Stimulated activated CD4-positive, alpha-beta T cell treated with anti-CD3 and anti-CD28 coated beads, Interleukin-12 subunit alpha, Interleukin-12 subunit beta, amount 100 ng/mL, for 4 hours (primary cell): ENCODE measurements around the gene SWT1.
"Not testable (repeated sequence)": the region's sequence is repeated elsewhere in the genome, so short reads cannot be mapped to it uniquely, and the experiment has no call there.

Experiments used
- DNase-seq: peaks from one replicate; pipeline ENCODE4 v3.0.0-alpha.2; 2020

The SWT1 gene

DNA sequence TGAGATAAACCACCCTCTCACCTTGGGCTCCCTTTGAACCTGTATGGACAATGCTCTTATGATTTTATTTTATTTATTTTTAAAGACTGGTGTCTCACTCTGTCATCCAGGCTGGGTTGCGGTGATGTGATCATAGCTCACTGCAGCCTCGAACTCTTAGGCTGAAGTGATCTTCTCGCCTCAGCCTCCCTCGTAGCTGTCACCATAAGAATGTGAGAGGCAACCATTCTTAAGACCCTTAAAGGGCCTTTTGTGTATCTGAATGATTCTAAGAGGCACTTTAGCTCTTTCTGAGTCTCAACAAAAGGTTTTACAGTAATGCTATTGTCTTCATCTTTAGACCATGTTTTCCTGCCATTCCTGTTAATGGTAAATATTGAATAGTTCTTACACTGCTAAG lies 93.1 kb downstream of the SWT1 start:
- no peak for DNase-seq

DNA sequence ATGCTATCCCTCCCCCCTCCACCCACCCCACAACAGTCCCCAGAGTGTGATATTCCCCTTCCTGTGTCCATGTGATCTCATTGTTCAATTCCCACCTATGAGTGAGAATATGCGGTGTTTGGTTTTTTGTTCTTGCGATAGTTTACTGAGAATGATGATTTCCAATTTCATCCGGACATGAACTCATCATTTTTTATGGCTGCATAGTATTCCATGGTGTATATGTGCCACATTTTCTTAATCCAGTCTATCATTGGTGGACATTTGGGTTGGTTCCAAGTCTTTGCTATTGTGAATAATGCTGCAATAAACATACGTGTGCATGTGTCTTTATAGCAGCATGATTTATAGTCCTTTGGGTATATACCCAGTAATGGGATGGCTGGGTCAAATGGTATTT lies 95.0 kb downstream of the SWT1 start:
- DNase-seq, result not testable (repeated sequence)

DNA sequence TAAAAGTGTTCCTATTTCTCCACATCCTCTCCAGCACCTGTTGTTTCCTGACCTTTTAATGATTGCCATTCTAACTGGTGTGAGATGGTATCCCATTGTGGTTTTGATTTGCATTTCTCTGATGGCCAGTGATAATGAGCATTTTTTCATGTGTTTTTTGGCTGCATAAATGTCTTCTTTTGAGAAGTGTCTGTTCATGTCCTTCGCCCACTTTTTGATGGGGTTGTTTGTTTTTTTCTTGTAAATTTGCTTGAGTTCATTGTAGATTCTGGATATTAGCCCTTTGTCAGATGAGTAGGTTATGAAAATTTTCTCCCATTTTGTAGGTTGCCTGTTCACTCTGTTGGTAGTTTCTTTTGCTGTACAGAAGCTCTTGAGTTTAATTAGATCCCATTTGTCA lies 95.4 kb downstream of the SWT1 start:
- DNase-seq, result not testable (repeated sequence)

DNA sequence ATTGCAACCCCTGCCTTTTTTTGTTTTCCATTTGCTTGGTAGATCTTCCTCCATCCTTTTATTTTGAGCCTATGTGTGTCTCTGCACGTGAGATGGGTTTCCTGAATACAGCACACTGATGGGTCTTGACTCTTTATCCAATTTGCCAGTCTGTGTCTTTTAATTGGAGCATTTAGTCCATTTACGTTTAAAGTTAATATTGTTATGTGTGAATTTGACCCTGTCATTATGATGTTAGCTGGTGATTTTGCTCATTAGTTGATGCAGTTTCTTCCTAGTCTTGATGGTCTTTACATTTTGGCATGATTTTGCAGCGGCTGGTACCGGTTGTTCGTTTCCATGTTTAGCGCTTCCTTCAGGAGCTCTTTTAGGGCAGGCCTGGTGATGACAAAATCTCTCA lies 98.6 kb downstream of the SWT1 start:
- DNase-seq, result not testable (repeated sequence)

DNA sequence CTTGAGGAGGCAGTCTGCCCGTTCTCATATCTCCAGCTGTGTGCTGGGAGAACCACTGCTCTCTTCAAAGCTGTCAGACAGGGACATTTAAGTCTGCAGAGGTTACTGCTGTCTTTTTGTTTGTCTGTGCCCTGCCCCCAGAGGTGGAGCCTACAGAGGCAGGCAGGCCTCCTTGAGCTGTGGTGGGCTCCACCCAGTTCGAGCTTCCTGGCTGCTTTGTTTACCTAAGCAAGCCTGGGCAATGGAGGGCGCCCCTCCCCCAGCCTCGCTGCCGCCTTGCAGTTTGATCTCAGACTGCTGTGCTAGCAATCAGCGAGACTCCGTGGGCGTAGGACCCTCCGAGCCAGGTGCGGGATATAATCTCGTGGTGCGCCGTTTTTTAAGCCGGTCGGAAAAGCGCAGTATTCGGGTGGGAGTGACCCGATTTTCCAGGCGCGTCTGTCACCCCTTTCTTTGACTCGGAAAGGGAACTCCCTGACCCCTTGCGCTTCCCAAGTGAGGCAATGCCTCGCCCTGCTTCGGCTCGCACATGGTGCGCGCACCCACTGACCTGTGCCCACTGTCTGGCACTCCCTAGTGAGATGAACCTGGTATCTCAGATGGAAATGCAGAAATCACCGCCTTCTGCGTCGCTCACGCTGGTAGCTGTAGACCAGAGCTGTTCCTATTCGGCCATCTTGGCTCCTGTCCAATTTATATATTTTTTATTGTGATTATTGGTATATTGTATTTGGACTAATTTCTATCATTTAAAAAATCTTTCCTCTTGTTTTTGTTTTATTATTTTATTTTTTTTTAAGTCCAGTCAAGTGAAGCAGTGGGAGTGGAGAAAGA lies 100.4 kb downstream of the SWT1 start:
- DNase-seq, result not testable (repeated sequence)

DNA sequence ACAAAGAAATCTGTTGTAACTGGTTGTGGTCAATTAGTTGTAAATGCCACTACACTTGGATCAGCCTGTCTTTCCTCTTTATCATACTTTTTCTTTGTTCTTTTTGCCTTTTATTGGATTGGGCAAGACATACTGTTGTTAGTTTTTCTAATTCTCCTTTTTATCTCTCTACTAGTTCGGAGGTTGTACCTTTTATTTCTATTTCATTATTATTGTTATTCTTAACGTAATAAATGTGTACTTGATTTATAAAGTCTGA lies 100.9 kb downstream of the SWT1 start:
- no peak for DNase-seq

DNA sequence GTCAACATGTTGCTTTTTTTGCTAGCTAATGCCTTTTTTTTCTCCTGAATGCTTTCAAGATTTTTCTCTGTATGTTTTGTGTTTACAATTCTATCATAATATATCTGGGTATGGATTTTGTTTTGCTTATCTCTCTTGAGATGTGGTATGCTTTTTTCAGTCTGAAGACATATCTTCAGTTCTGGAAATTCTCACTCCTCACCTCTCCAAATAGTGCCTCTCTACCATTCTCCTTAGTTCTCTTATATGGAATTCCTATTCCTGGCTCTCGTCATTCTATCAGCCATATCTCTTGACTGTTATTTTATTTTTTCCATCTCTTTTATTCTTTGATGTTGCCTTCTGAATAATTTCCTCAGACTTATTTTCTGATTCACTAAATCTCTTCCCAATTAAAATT lies 101.7 kb downstream of the SWT1 start:
- no peak for DNase-seq

DNA sequence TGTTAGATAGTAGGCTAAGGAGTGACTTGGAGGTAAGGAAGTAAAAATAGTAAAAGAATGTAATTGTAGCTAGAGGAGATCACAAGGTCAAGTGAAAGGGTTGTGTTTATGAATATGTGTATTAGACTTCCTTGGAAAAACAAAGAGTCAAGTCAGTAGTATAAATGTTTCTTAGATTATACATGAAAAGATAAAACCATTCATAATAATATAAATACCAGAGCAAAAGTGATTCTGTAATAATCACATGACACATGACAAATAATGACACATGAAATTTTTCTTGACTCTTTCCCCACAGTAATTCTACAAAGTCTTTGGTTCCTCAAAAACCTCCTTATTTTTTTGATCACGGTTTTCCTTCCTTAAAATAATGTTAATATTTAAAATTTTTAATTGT lies 103.6 kb downstream of the SWT1 start:
- no peak for DNase-seq

DNA sequence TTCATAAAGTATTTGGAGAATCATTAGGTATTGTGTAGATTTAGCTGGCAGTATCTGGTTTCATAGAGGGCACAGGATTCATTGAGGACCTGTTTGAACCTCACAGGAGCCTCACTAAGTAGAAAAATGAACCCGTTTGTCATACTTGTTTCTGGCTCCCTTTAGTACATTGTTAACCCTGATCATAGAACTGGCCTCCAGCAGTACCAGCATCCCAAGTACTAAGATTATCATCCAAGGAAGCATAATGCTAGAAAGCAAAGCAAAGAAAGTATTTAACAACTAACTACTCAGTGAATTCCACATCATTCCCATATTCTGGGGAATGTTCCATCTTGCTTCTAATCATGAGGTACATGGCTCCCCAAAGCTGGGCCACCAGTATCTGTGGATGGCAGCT lies 105.2 kb downstream of the SWT1 start:
- DNase-seq, result no peak

DNA sequence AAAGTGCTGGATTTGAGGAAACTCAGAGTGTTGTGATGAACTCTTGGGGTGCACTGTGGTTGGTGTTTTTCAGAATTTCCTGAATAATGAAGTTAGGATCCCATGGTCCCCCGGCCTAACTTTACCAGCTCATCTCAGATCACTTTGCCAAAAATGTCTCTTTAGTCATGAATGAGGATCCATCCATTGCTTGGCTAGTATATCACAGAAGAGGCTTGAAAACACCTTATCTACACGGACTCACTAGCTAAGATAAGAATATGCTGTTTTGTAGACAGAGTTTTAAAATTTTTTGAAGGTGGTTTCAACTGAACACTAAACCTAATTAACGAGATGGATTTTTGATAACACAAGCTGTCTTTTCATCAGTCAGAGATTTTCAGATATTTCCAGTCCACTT lies 106.3 kb downstream of the SWT1 start:
- no peak for DNase-seq

DNA sequence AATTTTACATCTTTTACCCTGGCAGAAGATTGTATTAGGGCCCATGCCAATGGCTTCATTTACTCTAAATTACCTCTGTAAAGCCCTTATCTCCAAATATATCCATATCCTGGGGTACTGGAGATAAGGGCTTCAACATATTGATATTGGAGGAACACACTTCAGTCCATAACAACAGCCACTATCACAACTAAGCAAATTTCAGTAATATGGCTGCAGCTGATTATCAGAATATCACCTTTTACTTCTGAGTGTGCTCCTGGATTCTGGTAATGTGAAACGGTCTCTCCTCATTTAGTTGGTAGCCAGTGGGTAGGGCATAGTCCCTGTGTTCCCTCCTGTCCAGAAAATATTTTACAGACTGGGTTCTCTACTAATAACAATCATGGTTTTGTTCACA lies 106.8 kb downstream of the SWT1 start:
- no peak for DNase-seq

DNA sequence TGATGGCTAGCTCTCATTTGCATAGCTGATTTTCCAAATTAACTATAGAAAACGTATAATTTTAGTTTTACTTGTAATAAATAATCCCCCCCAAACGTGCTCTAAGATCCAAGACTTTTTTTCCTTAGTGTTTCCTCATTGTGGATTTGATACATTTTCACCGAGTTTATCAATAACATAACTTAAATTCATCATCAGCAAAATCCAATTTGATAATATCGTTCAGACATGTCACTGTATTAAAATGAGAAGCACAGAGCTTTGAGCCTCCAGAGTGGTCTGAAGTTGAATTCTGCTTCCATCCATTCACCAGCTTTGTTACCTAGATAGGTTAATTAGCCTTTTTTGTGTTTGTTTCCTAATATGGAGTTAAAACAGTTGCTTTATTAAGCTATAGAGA lies 108.3 kb downstream of the SWT1 start:
- DNase-seq, result no peak

DNA sequence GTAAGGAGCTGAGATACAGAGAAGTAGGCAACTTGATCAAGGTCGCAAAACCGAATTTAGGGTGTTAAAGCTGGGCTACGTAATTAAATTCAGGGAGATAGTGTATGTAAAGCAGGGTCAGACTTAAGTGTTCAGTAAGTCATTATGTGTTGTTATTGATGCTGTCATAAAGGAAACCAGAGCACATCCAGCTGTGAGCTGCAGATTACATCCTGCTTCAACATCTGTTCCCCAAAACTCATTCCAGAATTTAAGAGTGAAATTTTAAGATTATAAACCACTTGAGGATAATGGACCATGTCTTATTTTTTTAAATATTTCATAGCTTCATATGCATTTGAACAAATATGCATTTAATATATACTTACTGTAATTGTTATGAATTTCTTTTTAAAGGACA lies 110.3 kb downstream of the SWT1 start:
- no peak for DNase-seq

DNA sequence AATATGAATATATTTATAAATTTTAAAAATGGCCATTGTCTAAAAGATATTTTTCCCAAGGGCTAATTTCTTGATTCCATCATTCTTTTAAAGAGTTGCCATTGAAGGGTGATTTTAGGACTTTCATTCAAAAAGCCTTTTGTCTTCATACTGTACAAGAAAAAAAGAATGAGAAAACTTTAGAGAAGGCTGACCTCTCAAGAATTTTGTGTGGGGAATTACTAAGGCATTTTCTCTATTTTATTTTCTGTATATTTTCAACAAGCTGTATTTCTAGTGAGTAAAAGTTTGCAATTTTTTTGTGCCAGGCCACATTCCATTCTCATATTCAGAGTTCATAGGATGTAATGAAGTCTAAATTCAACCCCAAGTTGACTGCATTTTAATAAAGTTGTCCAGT lies 110.7 kb downstream of the SWT1 start:
- no peak for DNase-seq

DNA sequence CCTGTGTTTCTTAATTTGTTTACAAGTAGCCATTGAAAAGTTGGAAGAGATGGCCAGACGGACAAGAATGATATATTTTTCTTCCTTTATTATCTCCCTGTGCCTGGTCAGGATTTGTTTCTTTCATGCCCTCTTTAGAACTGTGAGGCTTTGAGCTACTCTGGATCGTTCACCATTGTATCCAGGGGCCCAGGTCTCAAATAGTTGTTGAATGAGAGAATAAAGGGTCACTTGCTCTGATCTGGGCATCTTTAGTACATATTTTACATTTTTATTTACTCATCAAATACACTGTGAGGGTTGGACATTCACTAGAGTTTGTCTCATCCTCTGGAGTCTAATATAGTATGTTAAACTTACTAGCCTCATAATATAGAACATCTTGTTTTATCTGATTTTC lies 111.4 kb downstream of the SWT1 start:
- no peak for DNase-seq

DNA sequence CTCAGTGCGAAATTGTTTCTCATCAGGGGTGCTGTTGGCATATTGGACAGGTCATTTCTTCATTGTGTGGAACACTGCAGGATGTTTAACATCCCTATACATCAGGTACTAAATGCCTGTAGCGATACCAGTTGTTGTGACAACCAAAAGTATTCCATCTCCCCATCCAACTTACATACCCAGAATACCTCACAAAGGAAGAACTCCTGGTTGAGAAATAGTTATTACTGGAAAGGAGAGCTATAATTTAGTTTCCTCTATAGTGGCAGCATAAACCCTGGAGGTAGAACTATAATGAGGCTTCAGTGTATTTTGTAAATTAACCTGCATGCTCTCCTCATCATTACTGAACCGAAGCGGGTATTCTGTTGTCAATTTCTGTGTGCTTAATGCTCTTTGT lies 115.0 kb downstream of the SWT1 start:
- DNase-seq, result no peak

DNA sequence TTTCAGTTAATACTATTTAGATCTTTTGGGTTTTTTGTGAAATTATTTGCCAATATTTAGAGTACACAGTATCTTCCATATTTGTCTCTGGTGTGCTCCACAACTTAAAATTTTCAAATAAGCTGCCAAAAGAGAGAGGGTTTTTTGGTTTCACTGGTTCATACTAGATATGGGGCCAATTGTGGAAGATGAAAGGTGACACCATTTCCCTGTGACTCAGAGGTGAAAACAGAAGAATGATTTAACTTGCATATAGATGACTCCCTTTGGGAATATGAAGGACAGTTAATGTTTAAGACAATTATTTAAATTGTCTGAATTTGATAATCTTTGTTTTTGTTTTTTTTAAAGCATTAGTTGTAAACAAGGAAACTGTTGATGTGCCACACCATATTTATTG lies 122.6 kb downstream of the SWT1 start:
- DNase-seq, result no peak

DNA sequence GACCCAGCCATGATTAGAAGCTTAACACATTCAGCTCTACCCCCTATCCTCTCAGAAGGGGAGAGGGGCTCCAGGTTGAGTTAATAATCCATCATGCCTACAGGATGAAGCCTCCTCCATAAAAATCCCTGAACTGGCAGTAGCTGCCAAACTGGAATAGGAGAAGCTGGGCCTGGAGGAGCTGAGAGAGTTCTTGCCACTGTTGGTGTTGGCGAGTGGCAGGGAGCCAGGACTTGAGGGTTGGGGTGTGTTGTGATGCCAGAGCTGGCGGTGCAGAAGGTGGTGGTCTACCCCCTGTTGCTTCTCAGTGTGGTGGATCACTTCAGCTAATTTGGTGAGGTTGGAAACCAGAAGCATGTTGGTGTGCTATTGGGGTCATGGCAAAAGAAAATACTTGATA lies 123.6 kb downstream of the SWT1 start:
- no peak for DNase-seq

DNA sequence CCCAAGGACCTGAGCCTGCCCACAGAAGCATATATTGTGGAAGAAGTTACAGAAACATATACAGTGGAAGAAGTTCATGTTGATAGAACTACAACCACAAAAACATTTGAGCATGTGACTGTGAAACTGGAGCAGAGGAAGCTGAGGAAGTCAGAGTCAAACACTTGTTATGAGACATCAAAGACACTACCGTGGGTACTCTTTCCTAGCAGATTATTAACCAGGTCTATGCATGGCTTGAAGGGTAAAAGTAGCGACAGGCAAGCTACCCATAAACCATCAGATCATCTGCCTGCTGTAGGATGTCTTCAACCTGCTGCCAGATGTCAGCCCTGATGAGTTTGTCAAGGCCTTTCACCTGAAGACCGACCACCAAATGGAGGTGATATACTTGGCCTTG lies 124.3 kb downstream of the SWT1 start:
- no peak for DNase-seq

DNA sequence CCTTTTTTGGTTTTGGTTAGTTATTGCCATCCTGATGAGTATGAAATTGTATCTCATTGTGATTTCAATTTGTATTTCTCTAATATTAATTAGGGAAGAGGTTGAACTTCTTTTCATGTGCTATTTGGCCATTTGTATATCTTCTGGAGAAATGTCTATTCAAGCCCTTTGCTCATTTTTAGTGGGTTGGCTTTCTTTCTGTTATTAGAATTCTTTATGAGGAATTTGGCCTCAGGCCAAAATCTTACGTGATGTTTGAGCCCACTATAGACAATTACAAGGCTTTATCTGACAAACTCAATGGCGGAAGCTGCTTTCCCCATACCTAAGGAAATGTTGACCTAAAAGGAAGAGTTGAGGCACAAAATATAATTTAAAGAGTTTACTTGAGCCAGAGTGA lies 127.1 kb downstream of the SWT1 start:
- DNase-seq, result no peak

DNA sequence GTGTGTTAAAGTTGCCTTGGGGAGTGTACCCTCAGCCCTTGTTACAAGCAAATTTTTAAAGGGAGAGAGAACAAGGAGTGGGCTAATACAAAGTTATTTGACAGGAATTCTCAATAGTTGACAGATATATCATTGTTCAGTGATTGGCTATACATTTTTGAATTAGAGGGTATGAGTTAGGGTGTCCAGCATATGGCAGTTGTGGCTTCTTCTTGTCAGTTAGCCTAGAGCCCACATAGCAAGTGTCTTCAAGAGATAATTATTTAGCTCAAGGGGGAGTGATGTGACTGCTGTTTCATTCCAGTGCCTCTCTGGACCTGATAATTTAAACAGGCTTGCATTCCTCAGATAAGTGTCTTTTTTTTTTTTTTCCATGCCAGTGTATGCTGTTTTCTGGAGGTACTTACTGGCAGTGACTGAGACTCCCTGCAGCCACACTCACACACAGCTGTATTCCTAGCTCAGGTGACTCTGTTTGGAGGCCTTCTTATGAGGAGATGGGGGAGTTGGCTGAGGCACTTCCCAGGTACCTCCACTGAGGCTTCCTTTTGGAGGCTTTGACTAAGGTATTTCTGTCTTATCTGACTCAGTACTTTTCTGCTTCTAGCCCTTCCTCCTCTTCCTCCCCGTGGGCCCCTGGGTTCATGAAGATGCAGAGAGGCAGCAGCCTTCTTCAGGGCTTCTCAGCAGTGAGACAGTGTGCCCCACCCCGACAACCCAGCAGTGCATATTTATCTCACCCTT lies 127.7 kb downstream of the SWT1 start:
- no peak for DNase-seq

DNA sequence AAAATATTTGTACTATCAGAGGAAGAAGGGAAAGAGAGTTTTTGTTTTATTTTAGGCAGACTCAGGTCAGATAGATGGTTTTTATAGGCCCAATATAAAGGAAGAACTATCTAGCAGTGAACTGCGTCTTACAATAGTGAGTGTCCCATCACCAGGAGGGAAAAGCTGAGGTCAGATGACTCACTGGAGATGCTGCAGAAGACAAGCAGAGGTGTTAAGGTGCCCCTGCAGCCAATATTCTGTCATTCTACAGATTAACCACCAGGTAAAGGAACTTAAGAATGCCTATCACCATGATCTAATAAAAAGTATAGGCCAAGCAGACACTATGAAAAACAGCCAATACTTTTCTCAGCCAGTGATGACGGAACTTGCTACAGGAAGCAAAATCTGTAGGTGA lies 130.5 kb downstream of the SWT1 start:
- no peak for DNase-seq

DNA sequence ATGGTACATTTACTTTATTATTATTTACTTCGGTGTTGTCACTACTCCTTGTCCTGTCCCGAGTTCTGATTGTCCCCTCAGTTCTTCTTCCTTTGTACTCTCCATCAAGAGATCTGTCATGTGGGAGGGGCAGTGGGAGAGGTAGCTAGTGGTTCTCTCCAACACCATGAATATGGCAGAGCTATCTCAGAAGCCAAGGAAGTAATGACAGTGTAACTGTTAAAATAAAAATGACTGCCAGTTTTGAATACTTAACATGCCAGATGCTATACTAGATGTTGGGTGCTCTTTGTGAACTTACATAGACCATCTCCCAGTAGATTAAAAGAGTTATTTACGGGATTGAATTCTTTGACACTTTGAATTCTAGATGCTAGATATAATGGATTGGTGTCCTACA lies 131.5 kb downstream of the SWT1 start:
- DNase-seq, result no peak

DNA sequence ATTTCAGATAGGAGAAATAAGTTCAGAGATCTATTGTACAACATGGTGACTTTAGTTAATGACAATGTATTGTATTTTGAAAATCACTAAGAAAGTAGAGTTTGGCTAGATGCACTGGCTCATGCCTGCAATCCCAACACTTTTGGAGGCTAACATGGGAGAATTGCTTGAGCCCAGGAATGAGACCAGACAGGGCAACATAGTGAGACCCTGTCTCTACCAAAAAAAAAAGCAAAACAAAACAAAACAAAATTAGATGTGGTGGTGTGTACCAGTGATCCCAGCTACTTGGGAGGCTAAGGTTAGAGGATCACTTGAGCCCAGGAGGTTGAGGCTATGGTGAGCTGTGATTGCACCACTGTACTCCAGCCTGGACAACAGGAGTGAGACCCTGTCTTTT lies 132.9 kb downstream of the SWT1 start:
- no peak for DNase-seq

DNA sequence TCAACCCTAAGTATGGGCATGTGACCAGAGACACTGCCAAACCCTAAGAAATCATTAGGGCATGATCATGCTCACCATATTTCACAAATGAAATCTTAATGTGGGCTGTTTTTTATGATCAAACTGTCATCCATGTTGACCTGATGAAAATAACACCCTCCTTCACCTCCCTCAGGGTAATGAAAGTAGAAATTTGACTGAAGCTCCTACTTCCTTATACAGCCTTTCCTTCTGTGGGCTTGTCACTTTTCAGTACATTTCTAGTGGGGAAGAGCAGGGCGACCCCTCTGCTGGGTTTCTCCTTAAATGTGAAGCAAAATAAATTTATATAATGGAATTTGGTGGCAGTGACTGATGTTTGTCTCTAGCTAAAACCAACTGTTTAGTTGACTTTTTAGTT lies 134.2 kb downstream of the SWT1 start:
- DNase-seq, result no peak
